SK-N-SH (cell line): ENCODE data around the gene ARL8A. TPM values are rescaled to one million over a fixed set of nuclear protein-coding genes. Genes with fewer than 3 reads are reported as not detected.

Experiments used
- CTCF ChIA-PET: fragments of 300-600, 350-600 bp; formaldehyde crosslinking; extraction: SDS; loops from one replicate; lab custom pipeline; 2021; lab: Yijun Ruan, JAX
- POLR2A ChIA-PET: fragments of 350-600 bp; sonication (Branson Sonifier 250); formaldehyde crosslinking; extraction: SDS; loops from one replicate; lab custom pipeline; 2020; ENCODE audit warnings: antibody characterized with exemption, inconsistent platforms; lab: Yijun Ruan, JAX
- DNase-seq: peaks from one replicate; pipeline ENCODE4 v3.0.0; 2012
- H2AFZ ChIP-seq: fragments of 200-600 bp; sonication (generic); 2 replicates; pipeline ENCODE4 v1.8.1; 2016; ENCODE audit warnings: antibody characterized with exemption, mild to moderate bottlenecking, low read depth
- H3F3A ChIP-seq: fragments of 200-600 bp; sonication (generic); replicated peaks from 2 replicates; pipeline ENCODE3; 2016; ENCODE audit warnings: antibody characterized with exemption, mild to moderate bottlenecking; ENCODE audit not compliant: insufficient read depth
- H3K27ac ChIP-seq, 2 experiments: fragments of 200-500 bp in 1 of 2; fragments of 200-600 bp in 1 of 2; sonication (Bioruptor generic) in 1 of 2; sonication (generic), shearing (Covaris generic) in 1 of 2; 2 replicates each; pipeline versions ENCODE4 v1.5.1 to v1.6.1; 2014 to 2016; ENCODE audit warnings: low read depth in 2 of 2, inconsistent platforms in 1 of 2, low read length in 1 of 2, mild to moderate bottlenecking in 1 of 2, mixed read lengths in 1 of 2
- H3K27me3 ChIP-seq: fragments of 200-600 bp; sonication (generic), shearing (Covaris generic); 2 replicates; pipeline ENCODE4 v1.6.1; 2016; ENCODE audit warnings: mixed run types; ENCODE audit not compliant: insufficient read depth
- H3K36me3 ChIP-seq, 2 experiments: fragments of 200-500 bp in 1 of 2; fragments of 200-600 bp in 1 of 2; sonication (Bioruptor generic) in 1 of 2; sonication (generic) in 1 of 2; replicated peaks in 1 of 2; 2 replicates each; pipeline versions ENCODE3 to v1.5.1; 2014 to 2016; ENCODE audit warnings: low read length in 1 of 2, mild to moderate bottlenecking in 1 of 2; ENCODE audit not compliant: insufficient read depth in 2 of 2, control insufficient read depth in 1 of 2
- H3K4me1 ChIP-seq, 2 experiments: fragments of 200-500 bp in 1 of 2; fragments of 200-600 bp in 1 of 2; sonication (Bioruptor generic) in 1 of 2; sonication (generic), shearing (Covaris generic) in 1 of 2; 2 replicates each; pipeline versions ENCODE4 v1.5.1 to v1.6.1; 2014 to 2016; ENCODE audit warnings: low read depth in 1 of 2, low read length in 1 of 2, mixed run types in 1 of 2; ENCODE audit not compliant: insufficient read depth in 2 of 2, control insufficient read depth in 1 of 2
- H3K4me2 ChIP-seq: fragments of 200-600 bp; sonication (generic), shearing (Covaris generic); 2 replicates; pipeline ENCODE4 v1.6.1; 2017; ENCODE audit warnings: mixed run types
- H3K4me3 ChIP-seq, 2 experiments: fragments of 200-500 bp in 1 of 2; fragments of 200-600 bp in 1 of 2; sonication (Bioruptor generic) in 1 of 2; sonication (generic), shearing (Covaris generic) in 1 of 2; 2 replicates each; pipeline versions ENCODE4 v1.5.1 to v1.8.1; 2014 to 2016; ENCODE audit warnings: low read depth in 2 of 2, inconsistent platforms in 1 of 2, low read length in 1 of 2, mild to moderate bottlenecking in 1 of 2, mixed read lengths in 1 of 2, moderate library complexity in 1 of 2
- H3K79me2 ChIP-seq: fragments of 200-600 bp; sonication (generic); 2 replicates; pipeline ENCODE4 v1.8.1; 2017; ENCODE audit warnings: mild to moderate bottlenecking; ENCODE audit not compliant: insufficient read depth
- H3K9ac ChIP-seq: fragments of 200-600 bp; sonication (generic); 2 replicates; pipeline ENCODE4 v1.6.1; 2017; ENCODE audit warnings: mixed run types
- H3K9me2 ChIP-seq: fragments of 200-600 bp; sonication (generic); 2 replicates; pipeline ENCODE4 v1.6.1; 2017; ENCODE audit warnings: mixed run types
- H3K9me3 ChIP-seq: fragments of 200-600 bp; sonication (generic); 2 replicates; pipeline ENCODE4 v1.6.1; 2017; ENCODE audit warnings: mixed run types, mild to moderate bottlenecking, moderate library complexity
- H4K20me1 ChIP-seq: fragments of 200-600 bp; sonication (generic); 2 replicates; pipeline ENCODE4 v1.6.1; 2017; ENCODE audit warnings: mild to moderate bottlenecking, mixed run types; ENCODE audit not compliant: insufficient read depth
- EP300 ChIP-seq, 2 experiments: IDR thresholded peaks; 2 replicates each; pipeline versions ENCODE4 v1.4.0 to v1.6.1; 2012; ENCODE audit warnings: borderline replicate concordance in 1 of 2, low read depth in 1 of 2, low read length in 1 of 2
- FOXJ3 ChIP-seq: sonication (generic); formaldehyde crosslinking; IDR thresholded peaks from 2 replicates; pipeline ENCODE4 v1.5.1; 2020; ENCODE audit warnings: mild to moderate bottlenecking, missing genetic modification reagents
- GABPA ChIP-seq: IDR thresholded peaks from 2 replicates; pipeline ENCODE4 v1.4.0; 2012; ENCODE audit warnings: low read depth, mild to moderate bottlenecking
- GATA2 ChIP-seq: sonication (generic); formaldehyde crosslinking; IDR thresholded peaks from 2 replicates; pipeline ENCODE4 v1.5.0; 2020; ENCODE audit warnings: mild to moderate bottlenecking, missing genetic modification reagents
- MXI1 ChIP-seq: IDR thresholded peaks from 2 replicates; pipeline ENCODE4 v1.6.1; 2012; ENCODE audit warnings: mild to moderate bottlenecking, low read depth, low read length, improper control_type of control experiment
- NRF1 ChIP-seq: IDR thresholded peaks from 2 replicates; pipeline ENCODE4 v1.6.1; 2012; ENCODE audit warnings: low read depth, mild to moderate bottlenecking, low read length
- RAD21 ChIP-seq: IDR thresholded peaks from 2 replicates; pipeline ENCODE4 v1.6.1; 2012; ENCODE audit warnings: mild to moderate bottlenecking, low read length
- RXRA ChIP-seq: IDR thresholded peaks from 2 replicates; pipeline ENCODE4 v1.4.0; 2012; ENCODE audit warnings: low read depth, mild to moderate bottlenecking, borderline replicate concordance
- SIN3A ChIP-seq: IDR thresholded peaks from 2 replicates; pipeline ENCODE4 v1.6.1; 2012; ENCODE audit warnings: low read depth, mild to moderate bottlenecking, low read length, moderate library complexity, borderline replicate concordance
- YY1 ChIP-seq: IDR thresholded peaks from 2 replicates; pipeline ENCODE4 v1.4.0; 2012; ENCODE audit warnings: low read depth, mild to moderate bottlenecking
- WGBS: methylation state at CpG from one replicate; pipeline ENCODE4 v1.1.6; 2017; ENCODE audit warnings: low lambda C conversion rate; 5-methylcytosine and 5-hydroxymethylcytosine counted together
- polyA plus RNA-seq, 3 experiments: library from polyadenylated mRNA; depleted of rRNA; stranded (reverse); fragments of >200 nt; gene quantifications; 2 replicates each; pipeline ENCODE4 v1.2.3, GENCODE V29; 2012
- TF ChIP-seq, protein P1 (sequence below): fragments of 150-350 bp; IDR thresholded peaks from 2 replicates; pipeline ENCODE4 v1.6.1; 2017; ENCODE audit warnings: antibody characterized with exemption, low read length, low read depth, borderline replicate concordance
- TF ChIP-seq, protein P2 (sequence below): IDR thresholded peaks from 2 replicates; pipeline ENCODE4 v1.4.0; 2012; ENCODE audit warnings: low read depth
- TF ChIP-seq, protein P3 (sequence below): IDR thresholded peaks from 2 replicates; pipeline ENCODE4; 2012
- TF ChIP-seq, protein P4 (sequence below): fragments of 200-600 bp; sonication (generic); IDR thresholded peaks from 2 replicates; pipeline ENCODE4 v1.6.1; 2017; ENCODE audit warnings: antibody characterized with exemption, mild to moderate bottlenecking, moderate library complexity
- TF ChIP-seq, protein P5 (sequence below): IDR thresholded peaks from 2 replicates; pipeline ENCODE4 v1.4.0; 2012; ENCODE audit warnings: low read depth, borderline replicate concordance
- TF ChIP-seq, protein P6 (sequence below): IDR thresholded peaks from 2 replicates; pipeline ENCODE4 v1.6.1; 2012; ENCODE audit warnings: mild to moderate bottlenecking, low read depth, low read length, moderate library complexity

ARL8A gene
- polyA plus RNA-seq, 1 of the 3 experiments (the other 2 are of a cell fraction) = 66.9 TPM

DNA sequence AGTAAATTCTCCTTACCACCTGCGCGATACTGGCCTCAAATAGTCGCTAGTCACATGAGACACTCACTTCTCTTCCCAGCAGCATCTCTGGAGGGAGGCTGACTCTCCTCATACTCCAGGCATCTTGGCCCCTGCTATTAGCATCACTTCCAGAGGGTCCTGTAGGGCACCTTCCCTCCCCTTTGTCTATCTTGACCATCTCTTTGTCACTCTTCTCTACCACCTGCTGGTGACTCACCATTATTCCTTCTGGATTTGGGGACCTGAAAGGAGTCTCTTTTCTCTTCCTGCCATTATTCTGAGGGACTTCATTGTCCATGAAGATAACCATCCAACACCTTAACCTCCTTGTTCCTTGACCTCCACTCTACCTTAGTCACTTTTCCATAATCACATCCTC, 53.5 kb downstream of the ARL8A start:
- WGBS = 98% methylated on average over 3 of the region's 3 CpGs
- no peaks in the 10 kb centered on the region; the same call in 1 of the 2 replicates for H3K27me3 ChIP-seq
- no peak overlapping the region for H3K4me2 ChIP-seq
- POLR2A ChIA-PET = no interaction called here
- no peak overlapping the region for H3K9ac ChIP-seq
- no peak for TF ChIP-seq YY1
- peak; percentile 10; the same call in 1 of the 2 replicates for TF ChIP-seq RAD21
- no peak for TF ChIP-seq SIN3A
- TF ChIP-seq, all 33 proteins: peak for 1
- CTCF ChIA-PET = interaction anchor here (0.7 kb wide), 1 partner anchor 39 kb away, joined by 3 read pairs; no protein-coding TSS in a partner anchor
- no peak for DNase-seq
- Histone ChIP-seq H3F3A (no peaks in the 10 kb centered on the region), H2AFZ (no peak overlapping the region), H3K4me3 (no peak overlapping the region), H3K9me3 (no peaks in the 10 kb centered on the region), H3K9me2 (no peaks in the 10 kb centered on the region), H3K4me1 (peaks cover 0 to 5% of the 10 kb centered on the region in 2 experiments; a peak in 1 of 4 replicates), H4K20me1 (no peaks in the 10 kb centered on the region), H3K36me3 (no peaks in the 10 kb centered on the region), H3K79me2 (no peaks in the 10 kb centered on the region), H3K27ac (no peak overlapping the region)

DNA sequence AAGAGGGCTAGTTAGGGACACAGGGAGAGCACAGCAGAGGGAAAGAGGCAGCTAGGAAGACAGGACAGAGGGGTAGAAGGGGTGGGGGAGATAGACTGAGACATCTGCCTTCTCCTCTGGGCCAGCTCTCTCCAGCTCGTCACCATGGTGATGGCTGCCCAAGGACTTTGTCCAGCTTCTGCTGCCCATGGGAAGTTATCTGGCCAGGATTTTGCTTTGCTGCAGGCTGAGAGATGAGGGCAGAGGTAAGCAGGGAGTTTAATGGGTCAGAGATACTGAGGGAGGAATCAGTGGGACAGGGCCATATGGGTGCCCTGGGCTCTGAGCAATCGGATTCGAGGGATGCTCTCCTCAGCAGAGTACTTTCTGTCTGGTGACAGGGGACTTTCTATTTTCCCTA, 56.3 kb downstream of the ARL8A start:
- Histone ChIP-seq H3K27me3 (no peaks in the 10 kb centered on the region; the same call in 1 of the 2 replicates), H4K20me1 (no peaks in the 10 kb centered on the region), H3K4me2 (no peak overlapping the region), H3K36me3 (no peaks in the 10 kb centered on the region), H3K27ac (no peak overlapping the region), H3K9ac (no peak overlapping the region), H3K79me2 (no peaks in the 10 kb centered on the region), H3K4me1 (peaks cover 0 to 5% of the 10 kb centered on the region in 2 experiments; a peak in 1 of 4 replicates), H3F3A (no peaks in the 10 kb centered on the region), H3K9me2 (no peaks in the 10 kb centered on the region), H3K9me3 (no peaks in the 10 kb centered on the region), H3K4me3 (no peak overlapping the region), H2AFZ (no peak overlapping the region)
- POLR2A ChIA-PET = no interaction called here
- 81% methylated on average over 3 of the region's 3 CpGs for WGBS
- TF ChIP-seq GATA2 (CRISPR knock-in tag) = no peak
- TF ChIP-seq, protein P1, sequence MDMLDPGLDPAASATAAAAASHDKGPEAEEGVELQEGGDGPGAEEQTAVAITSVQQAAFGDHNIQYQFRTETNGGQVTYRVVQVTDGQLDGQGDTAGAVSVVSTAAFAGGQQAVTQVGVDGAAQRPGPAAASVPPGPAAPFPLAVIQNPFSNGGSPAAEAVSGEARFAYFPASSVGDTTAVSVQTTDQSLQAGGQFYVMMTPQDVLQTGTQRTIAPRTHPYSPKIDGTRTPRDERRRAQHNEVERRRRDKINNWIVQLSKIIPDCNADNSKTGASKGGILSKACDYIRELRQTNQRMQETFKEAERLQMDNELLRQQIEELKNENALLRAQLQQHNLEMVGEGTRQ = no peak
- no peak for TF ChIP-seq GABPA
- TF ChIP-seq, protein P2, sequence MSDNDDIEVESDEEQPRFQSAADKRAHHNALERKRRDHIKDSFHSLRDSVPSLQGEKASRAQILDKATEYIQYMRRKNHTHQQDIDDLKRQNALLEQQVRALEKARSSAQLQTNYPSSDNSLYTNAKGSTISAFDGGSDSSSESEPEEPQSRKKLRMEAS = no peak
- TF ChIP-seq EP300 (IDR thresholded peaks at IDR 0.05; ENCODE audit: borderline replicate concordance in 1 of 2, low read depth in 1 of 2, low read length in 1 of 2) = no peak
- TF ChIP-seq NRF1 = no peak
- TF ChIP-seq RXRA = no peak
- TF ChIP-seq FOXJ3 (CRISPR knock-in tag) = no peak
- TF ChIP-seq, protein P3, sequence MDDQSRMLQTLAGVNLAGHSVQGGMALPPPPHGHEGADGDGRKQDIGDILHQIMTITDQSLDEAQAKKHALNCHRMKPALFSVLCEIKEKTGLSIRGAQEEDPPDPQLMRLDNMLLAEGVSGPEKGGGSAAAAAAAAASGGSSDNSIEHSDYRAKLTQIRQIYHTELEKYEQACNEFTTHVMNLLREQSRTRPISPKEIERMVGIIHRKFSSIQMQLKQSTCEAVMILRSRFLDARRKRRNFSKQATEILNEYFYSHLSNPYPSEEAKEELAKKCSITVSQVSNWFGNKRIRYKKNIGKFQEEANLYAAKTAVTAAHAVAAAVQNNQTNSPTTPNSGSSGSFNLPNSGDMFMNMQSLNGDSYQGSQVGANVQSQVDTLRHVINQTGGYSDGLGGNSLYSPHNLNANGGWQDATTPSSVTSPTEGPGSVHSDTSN = no peak
- TF ChIP-seq, protein P4, sequence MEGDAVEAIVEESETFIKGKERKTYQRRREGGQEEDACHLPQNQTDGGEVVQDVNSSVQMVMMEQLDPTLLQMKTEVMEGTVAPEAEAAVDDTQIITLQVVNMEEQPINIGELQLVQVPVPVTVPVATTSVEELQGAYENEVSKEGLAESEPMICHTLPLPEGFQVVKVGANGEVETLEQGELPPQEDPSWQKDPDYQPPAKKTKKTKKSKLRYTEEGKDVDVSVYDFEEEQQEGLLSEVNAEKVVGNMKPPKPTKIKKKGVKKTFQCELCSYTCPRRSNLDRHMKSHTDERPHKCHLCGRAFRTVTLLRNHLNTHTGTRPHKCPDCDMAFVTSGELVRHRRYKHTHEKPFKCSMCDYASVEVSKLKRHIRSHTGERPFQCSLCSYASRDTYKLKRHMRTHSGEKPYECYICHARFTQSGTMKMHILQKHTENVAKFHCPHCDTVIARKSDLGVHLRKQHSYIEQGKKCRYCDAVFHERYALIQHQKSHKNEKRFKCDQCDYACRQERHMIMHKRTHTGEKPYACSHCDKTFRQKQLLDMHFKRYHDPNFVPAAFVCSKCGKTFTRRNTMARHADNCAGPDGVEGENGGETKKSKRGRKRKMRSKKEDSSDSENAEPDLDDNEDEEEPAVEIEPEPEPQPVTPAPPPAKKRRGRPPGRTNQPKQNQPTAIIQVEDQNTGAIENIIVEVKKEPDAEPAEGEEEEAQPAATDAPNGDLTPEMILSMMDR = no peak
- no peak for TF ChIP-seq MXI1
- TF ChIP-seq, protein P5, sequence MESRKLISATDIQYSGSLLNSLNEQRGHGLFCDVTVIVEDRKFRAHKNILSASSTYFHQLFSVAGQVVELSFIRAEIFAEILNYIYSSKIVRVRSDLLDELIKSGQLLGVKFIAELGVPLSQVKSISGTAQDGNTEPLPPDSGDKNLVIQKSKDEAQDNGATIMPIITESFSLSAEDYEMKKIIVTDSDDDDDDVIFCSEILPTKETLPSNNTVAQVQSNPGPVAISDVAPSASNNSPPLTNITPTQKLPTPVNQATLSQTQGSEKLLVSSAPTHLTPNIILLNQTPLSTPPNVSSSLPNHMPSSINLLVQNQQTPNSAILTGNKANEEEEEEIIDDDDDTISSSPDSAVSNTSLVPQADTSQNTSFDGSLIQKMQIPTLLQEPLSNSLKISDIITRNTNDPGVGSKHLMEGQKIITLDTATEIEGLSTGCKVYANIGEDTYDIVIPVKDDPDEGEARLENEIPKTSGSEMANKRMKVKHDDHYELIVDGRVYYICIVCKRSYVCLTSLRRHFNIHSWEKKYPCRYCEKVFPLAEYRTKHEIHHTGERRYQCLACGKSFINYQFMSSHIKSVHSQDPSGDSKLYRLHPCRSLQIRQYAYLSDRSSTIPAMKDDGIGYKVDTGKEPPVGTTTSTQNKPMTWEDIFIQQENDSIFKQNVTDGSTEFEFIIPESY = no peak
- TF ChIP-seq, protein P6, sequence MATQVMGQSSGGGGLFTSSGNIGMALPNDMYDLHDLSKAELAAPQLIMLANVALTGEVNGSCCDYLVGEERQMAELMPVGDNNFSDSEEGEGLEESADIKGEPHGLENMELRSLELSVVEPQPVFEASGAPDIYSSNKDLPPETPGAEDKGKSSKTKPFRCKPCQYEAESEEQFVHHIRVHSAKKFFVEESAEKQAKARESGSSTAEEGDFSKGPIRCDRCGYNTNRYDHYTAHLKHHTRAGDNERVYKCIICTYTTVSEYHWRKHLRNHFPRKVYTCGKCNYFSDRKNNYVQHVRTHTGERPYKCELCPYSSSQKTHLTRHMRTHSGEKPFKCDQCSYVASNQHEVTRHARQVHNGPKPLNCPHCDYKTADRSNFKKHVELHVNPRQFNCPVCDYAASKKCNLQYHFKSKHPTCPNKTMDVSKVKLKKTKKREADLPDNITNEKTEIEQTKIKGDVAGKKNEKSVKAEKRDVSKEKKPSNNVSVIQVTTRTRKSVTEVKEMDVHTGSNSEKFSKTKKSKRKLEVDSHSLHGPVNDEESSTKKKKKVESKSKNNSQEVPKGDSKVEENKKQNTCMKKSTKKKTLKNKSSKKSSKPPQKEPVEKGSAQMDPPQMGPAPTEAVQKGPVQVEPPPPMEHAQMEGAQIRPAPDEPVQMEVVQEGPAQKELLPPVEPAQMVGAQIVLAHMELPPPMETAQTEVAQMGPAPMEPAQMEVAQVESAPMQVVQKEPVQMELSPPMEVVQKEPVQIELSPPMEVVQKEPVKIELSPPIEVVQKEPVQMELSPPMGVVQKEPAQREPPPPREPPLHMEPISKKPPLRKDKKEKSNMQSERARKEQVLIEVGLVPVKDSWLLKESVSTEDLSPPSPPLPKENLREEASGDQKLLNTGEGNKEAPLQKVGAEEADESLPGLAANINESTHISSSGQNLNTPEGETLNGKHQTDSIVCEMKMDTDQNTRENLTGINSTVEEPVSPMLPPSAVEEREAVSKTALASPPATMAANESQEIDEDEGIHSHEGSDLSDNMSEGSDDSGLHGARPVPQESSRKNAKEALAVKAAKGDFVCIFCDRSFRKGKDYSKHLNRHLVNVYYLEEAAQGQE = no peak
- no peak for TF ChIP-seq SIN3A
- CTCF ChIA-PET = interaction anchor here (2.0 kb wide), 1 partner anchor 88 kb away, joined by 7 read pairs; no protein-coding TSS in a partner anchor
- DNase-seq = peak; percentile 55
